ENCODE measurements around the gene ANO2. TPM values are rescaled to one million over a fixed set of nuclear protein-coding genes. Genes with fewer than 3 reads are reported as not detected.

Gene ANO2
- total RNA-seq, 4 donors from 2014 or later: 1.4 to 3.3 (median 2.7) TPM; not detected in 1

- DNase-seq: no peak
- no peaks in the 10 kb centered on the region for H3K36me3 ChIP-seq
- H3K27me3 ChIP-seq: no peaks in the 10 kb centered on the region
- no peaks in the 10 kb centered on the region for H3K9me3 ChIP-seq
- H3K4me3 ChIP-seq: no peak overlapping the region
- peaks cover 0 to 8% (median 4%) of the 10 kb centered on the region in 4 donors for H3K4me1 ChIP-seq
- H3K27ac ChIP-seq: no peak overlapping the region
- intact Hi-C loops (cut with DNase I; ENCODE audit: low total_unique reads): no loop called here
- TF ChIP-seq POLR2A (IDR thresholded peaks at IDR 0.05) (no peak), EP300 (IDR thresholded peaks at IDR 0.05; ENCODE audit: low read depth) (no peak), POLR2AphosphoS5 (IDR thresholded peaks at IDR 0.05) (no peak), CTCF (IDR thresholded peaks at IDR 0.05) (no peak)
- in situ Hi-C loops (cut with MboI; ENCODE audit: low pct_ligation_motif_present in 1 of 4, low pct_unique_long_range_greater_than_20kb in 1 of 4, low sequenced_read_pairs in 3 of 4): no loop called here
- 86 to 95% methylated on average over 1 of the region's 1 CpG for WGBS, 2 donors (ENCODE audit: low coverage in 1 of 2)
Measured at GRCh38 chr12:5615760-5616159, 329.3 kb downstream of the ANO2 start.

- peaks cover 0 to 5% (median under 1%) of the 10 kb centered on the region in 4 donors for H3K4me1 ChIP-seq
- in situ Hi-C loops (cut with MboI; ENCODE audit: low pct_ligation_motif_present in 1 of 4, low pct_unique_long_range_greater_than_20kb in 1 of 4, low sequenced_read_pairs in 3 of 4) (no loop called here), intact Hi-C loops (cut with DNase I; ENCODE audit: low total_unique reads) (loop anchor here (1.0 kb wide), 1 partner anchor 32 kb away; no protein-coding TSS in a partner anchor)
- DNase-seq: no peak
- WGBS, 2 donors (ENCODE audit: low coverage in 1 of 2): 79% methylated on average over 1 of the region's 1 CpG; no CpG with 5 or more reads in 1 of the 2 donors
- H3K27me3 ChIP-seq: no peaks in the 10 kb centered on the region
- no peak overlapping the region for H3K4me3 ChIP-seq
- no peaks in the 10 kb centered on the region for H3K9me3 ChIP-seq
- no peak overlapping the region for H3K27ac ChIP-seq
- no peak for TF ChIP-seq POLR2AphosphoS5 (IDR thresholded peaks at IDR 0.05)
- TF ChIP-seq CTCF (IDR thresholded peaks at IDR 0.05): no peak
- TF ChIP-seq POLR2A (IDR thresholded peaks at IDR 0.05): no peak
- TF ChIP-seq EP300 (IDR thresholded peaks at IDR 0.05; ENCODE audit: low read depth): no peak
- H3K36me3 ChIP-seq: no peaks in the 10 kb centered on the region
Measured at GRCh38 chr12:5614256-5614655, 330.8 kb downstream of the ANO2 start.

GRCh38 chr12:5612556-5613410 is 332.3 kb downstream of the ANO2 start:
- no peaks in the 10 kb centered on the region for H3K27me3 ChIP-seq
- 91% methylated on average over 4 to 14 of the region's 14 CpGs for WGBS, 2 donors (ENCODE audit: low coverage in 1 of 2)
- H3K4me1 ChIP-seq: no peaks in the 10 kb centered on the region
- H3K27ac ChIP-seq: no peak overlapping the region
- no peaks in the 10 kb centered on the region for H3K9me3 ChIP-seq
- in situ Hi-C loops (cut with MboI; ENCODE audit: low pct_ligation_motif_present in 1 of 4, low pct_unique_long_range_greater_than_20kb in 1 of 4, low sequenced_read_pairs in 3 of 4) (no loop called here), intact Hi-C loops (cut with DNase I; ENCODE audit: low total_unique reads) (no loop called here)
- TF ChIP-seq EP300 (IDR thresholded peaks at IDR 0.05; ENCODE audit: low read depth): no peak
- no peak for TF ChIP-seq CTCF (IDR thresholded peaks at IDR 0.05)
- no peak for TF ChIP-seq POLR2AphosphoS5 (IDR thresholded peaks at IDR 0.05)
- no peak for TF ChIP-seq POLR2A (IDR thresholded peaks at IDR 0.05)
- no peak for DNase-seq
- no peaks in the 10 kb centered on the region for H3K36me3 ChIP-seq
- no peak overlapping the region for H3K4me3 ChIP-seq

- Histone ChIP-seq H3K27me3 (no peaks in the 10 kb centered on the region), H3K4me3 (no peak overlapping the region), H3K9me3 (no peaks in the 10 kb centered on the region), H3K36me3 (no peaks in the 10 kb centered on the region), H3K4me1 (no peaks in the 10 kb centered on the region), H3K27ac (no peak overlapping the region)
- in situ Hi-C loops (cut with MboI; ENCODE audit: low pct_ligation_motif_present in 1 of 4, low pct_unique_long_range_greater_than_20kb in 1 of 4, low sequenced_read_pairs in 3 of 4): no loop called here
- TF ChIP-seq POLR2A (IDR thresholded peaks at IDR 0.05): no peak
- TF ChIP-seq EP300 (IDR thresholded peaks at IDR 0.05; ENCODE audit: low read depth): no peak
- TF ChIP-seq CTCF (IDR thresholded peaks at IDR 0.05): no peak
- TF ChIP-seq POLR2AphosphoS5 (IDR thresholded peaks at IDR 0.05): no peak
- WGBS, 2 donors (ENCODE audit: low coverage in 1 of 2): 81 to 85% methylated on average over 3 to 5 of the region's 5 CpGs
- no peak for DNase-seq
- intact Hi-C loops (cut with DNase I; ENCODE audit: low total_unique reads): no loop called here
Measured at GRCh38 chr12:5611162-5611561, 333.9 kb downstream of the ANO2 start.

All from transverse colon (tissue), 4 donors.